IPS-11a (cell line): ENCODE results near the gene SPSB2.

Experiments
- H3K4me3 ChIP-seq: one replicate; pipeline ENCODE4 v1.5.1; 2013; ENCODE audit warnings: low read depth, low read length, control low read depth

SPSB2 gene

DNA sequence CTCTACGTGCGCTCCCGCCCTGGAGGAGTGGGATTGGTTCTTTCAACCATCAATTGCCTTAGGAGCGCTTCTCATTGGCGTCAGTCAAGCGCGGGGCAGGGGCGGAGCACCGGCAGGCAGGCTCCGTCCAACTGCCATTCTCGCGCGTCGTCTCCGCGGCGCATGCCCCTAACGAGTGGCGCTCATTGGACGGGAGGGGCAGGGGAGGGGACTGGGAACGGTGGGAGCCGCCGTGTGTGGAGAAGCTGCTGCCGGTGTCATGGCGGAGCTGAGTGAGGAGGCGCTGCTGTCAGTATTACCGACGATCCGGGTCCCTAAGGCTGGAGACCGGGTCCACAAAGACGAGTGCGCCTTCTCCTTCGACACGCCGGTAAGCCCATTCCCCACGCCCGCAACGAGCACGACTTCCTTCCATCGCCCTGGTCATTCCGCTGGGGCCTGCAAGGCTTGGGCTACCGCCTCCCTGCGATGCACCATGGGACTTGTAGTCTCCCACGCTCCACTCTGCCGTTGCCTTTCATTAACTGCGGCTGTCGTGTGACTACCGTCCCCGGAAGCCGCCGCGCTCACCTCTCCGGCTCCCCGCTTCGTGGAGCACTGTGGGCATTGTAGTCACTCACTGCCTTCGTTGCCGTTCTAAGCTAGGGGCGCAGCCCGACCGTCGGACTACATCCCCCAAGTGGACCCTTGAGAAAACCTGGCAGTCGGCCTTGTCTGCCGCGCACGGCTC lies 21.0 kb downstream of the SPSB2 start, which contains the start of gene USP5:
TSS of gene USP5 (plus strand) at position 230 of the 730 bp plus-strand sequence. CDS start at position 260, 30 bp downstream.
- H3K4me3 ChIP-seq: peak within 1 kb of the TSS; percentile 99

DNA sequence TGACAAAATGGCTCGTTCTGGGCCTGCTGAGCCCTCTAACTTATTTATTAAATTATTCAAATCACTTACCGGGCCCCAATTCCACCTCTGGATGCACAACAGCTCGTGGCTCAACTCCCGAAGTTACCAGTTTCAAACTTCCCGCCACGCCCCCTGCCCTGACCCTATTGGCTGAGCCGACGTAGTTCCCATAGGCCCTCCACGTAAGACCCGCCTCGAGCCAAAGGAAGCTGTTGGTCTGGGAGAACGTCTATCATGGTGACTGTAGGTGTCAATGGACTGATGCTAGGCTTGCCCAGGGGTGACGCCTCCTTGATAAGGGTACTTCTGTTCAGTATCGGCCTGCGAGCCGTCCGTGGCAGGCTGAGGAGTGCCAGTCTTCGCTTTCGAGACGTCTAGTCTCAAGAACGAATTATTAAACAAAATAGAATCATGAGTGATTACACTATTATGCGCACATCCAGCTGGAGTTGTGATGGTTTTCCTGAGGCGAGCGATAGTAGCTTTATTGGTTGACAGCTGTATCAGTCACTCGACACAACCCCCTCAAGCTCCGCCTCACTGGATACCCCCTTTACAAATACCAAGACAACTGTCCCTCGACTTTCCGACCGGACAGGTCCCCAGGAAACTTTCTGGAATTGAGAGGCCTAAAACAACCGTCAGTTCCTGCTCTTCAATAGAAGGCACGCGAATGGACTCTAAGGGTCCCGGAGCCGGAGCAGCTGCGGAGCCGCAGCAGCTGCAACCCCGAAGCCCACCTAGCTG lies 21.8 kb downstream of the SPSB2 start, which contains the start of gene CDCA3:
TSS of gene CDCA3 (minus strand) at position 134 of the 768 bp plus-strand sequence. CDS start 334 bp downstream, outside the sequence.
- H3K4me3 ChIP-seq: peak within 1 kb of the TSS; percentile 99

DNA sequence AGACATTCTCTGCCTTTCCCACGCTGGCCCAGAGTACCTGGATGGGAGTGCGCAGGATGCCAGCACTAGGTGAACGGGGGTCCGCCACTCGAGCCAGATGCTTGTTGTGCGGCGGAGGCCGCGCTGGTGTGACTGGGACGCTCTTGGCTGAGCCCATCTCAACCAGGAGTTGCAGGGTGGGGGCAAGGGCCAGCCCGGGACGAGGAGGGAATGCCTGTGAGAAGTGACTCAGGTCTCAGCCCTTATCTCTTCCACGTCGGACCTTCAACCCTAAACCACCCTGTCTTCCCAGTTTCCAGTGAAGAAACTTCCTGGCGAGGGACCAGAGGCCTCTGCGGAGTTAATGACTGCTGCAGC lies 22.3 kb downstream of the SPSB2 start:
- H3K4me3 ChIP-seq: peak overlapping the region; percentile 99

DNA sequence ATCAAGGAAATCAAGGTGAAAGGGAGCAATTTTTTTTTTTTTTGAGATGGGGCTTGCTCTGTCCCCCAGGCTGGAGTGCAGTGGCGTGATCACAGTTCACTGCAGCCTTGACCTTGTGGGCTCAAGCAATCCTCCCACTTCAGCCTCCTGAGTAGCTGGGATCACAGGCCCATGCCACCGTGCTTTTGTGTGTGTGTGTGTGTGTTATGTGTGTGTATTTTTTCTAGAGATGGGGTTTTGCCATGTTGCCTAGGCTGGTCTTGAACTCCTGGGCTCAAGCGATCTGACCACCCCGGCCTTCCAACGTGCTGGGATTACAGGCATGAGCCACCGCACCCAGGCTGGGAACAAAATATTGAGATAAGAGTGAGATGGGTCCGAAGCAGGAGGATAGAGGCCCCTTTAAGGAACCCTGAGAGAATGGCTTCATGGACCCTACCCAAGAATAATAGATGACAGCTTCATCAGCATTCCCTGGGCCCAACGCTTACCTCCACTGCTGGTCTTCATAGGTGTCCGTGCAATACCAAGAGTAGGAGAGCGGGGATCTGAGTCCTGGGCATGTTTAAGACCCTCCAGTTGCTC lies 23.0 kb downstream of the SPSB2 start:
- peak overlapping the region; percentile 99 for H3K4me3 ChIP-seq

DNA sequence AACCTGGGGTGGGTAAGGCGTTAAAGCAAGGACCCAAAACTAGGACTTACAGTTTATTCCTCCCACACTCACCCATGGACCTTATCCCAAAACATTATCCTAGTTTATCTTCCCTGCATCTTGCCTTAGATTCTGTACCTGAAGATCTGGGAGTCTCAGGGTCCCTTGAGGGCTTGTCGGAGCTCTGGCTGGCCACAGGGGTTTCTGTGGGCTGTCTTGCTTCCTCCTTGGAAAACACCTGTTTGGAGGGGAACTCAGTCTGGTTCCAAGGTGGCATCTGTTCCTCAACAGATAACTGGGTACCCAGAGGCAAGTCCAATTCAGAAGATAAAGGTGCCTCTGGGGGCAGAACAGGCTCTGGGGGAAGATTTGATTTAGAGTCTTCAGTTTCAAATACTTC lies 23.7 kb downstream of the SPSB2 start:
- no peak overlapping the region for H3K4me3 ChIP-seq

DNA sequence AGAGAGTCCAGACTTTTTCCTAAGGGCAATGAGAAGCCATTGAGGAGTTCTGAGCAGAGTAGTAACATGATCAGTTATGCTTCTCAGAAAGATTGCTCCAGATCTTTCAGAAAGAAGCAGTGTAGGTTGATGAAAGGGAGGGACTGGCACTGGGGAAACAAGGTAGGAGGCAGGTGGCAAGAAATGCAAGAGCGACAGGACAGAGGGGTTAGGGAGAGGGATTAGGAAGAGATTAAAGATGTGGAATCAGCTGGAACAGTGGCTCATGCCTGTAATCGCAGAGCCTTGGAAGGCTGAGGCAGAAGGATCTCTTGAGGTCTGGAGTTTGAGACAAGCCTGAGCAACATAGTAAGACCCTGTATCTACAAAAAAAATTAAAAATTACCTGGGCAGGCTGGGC lies 25.4 kb downstream of the SPSB2 start:
- no peak overlapping the region for H3K4me3 ChIP-seq

DNA sequence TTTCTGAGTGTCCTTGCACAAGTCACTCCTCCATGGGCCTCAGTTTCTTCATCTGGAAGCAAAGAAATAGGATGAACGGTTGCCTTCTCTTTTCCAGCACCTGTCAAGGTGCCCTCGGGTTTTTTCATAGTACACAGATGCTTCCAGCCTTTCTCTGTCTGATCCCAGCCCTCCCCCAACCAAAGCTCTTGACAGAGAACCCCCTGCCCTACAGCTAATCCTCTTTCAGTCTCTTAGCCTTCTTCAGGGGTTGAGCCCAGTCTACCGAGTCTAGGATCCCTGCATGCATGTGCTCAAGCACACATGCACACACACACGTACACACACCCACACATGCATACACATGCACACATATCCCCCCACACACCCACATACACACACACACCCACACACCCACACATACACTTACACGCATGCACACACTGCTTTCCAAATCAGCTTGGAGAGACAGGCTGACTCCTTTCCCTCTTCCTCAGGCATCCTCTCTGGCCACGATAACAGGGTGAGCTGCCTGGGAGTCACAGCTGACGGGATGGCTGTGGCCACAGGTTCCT lies 26.7 kb downstream of the SPSB2 start:
- H3K4me3 ChIP-seq: no peak overlapping the region

DNA sequence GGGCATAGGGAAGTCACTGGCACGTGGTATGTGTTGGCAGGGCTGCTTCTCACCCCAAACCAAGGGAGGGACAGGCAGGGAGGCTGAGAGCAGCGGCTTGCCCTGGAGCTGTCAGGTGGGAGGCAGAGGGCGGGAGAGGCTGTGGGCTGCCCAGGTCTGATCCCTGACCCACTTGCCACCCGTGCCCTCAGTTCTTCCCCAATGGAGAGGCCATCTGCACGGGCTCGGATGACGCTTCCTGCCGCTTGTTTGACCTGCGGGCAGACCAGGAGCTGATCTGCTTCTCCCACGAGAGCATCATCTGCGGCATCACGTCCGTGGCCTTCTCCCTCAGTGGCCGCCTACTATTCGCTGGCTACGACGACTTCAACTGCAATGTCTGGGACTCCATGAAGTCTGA lies 27.7 kb downstream of the SPSB2 start:
- H3K4me3 ChIP-seq: no peak overlapping the region

DNA sequence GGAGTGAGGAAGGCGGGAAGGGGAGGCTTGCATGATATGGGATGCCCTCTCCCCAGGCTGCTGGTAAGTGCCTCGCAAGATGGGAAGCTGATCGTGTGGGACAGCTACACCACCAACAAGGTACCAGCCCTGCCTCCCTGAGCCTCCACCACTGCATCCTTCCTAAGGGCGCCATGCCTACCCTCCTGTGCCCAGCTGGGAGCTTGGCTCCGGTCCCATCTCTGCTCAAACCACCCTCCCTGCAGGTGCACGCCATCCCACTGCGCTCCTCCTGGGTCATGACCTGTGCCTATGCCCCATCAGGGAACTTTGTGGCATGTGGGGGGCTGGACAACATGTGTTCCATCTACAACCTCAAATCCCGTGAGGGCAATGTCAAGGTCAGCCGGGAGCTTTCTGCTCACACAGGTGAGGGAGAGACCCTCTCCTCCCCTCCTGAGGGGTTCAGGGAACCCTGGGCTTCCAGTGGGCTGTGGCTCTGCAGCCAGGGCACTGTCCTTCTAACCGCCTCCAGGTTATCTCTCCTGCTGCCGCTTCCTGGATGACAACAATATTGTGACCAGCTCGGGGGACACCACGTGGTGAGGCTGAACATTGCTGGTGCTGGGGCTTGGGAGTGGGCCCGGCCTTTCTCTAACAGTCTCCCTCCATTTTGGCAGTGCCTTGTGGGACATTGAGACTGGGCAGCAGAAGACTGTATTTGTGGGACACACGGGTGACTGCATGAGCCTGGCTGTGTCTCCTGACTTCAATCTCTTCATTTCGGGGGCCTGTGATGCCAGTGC lies 29.8 kb downstream of the SPSB2 start:
- no peak overlapping the region for H3K4me3 ChIP-seq

DNA sequence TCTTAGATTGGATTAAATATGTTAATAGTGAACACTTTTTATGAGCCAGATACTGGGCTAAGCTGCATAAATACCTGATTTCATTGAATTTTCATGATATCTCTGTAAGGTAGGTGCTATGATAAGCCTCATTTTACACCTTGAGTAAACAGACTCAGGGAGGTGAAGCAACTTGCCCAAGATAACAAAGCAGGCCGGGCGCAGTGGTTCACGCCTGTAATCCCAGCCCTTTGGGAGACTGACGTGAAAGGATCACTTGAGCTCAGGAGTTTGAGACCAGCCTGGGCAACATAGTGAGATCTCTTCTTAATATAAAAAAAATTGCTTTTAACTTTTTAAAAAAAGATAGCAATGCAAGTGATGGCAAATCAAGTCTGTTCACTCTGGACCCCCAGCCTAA lies 31.0 kb downstream of the SPSB2 start:
- H3K4me3 ChIP-seq: no peak overlapping the region

DNA sequence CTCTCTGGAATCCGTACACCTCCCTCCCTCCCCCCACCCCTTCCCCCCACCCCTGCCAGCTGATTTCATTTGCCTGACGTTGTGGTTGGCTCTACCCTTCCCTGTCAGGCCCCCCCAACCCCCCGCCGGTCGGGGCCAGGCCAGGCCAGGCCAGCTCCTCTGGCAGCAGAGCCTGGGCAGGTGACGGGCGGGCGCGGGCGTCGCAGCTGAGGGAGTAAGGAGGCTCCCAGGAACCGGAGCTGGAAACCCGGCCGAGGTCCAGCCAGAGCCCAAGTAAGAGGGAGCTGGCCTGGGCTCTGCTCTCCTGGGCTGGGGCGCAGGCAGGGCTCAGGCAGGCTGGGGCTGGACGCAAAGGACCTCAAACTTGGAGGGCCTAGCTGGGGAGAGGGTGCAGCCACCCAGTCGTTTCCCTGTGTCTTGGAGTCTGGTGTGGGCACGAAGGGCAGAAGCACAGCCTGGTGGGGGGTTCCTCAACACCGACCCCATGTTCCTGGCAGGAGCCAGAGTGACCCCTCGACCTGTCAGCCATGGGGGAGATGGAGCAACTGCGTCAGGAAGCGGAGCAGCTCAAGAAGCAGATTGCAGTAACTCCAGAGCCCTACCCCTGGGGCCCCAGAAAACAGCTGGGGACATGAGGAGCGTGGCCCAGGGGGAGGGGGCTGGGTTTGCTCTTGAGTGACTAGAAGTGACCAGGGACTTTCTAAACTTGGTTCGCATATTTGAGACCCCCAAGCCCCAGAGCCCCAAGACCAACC lies 32.2 kb downstream of the SPSB2 start, which contains the start of gene GNB3:
TSS of gene GNB3 (plus strand) at position 165 of the 755 bp plus-strand sequence. CDS start at position 528, 363 bp downstream.
- no peak within 1 kb of the TSS for H3K4me3 ChIP-seq

DNA sequence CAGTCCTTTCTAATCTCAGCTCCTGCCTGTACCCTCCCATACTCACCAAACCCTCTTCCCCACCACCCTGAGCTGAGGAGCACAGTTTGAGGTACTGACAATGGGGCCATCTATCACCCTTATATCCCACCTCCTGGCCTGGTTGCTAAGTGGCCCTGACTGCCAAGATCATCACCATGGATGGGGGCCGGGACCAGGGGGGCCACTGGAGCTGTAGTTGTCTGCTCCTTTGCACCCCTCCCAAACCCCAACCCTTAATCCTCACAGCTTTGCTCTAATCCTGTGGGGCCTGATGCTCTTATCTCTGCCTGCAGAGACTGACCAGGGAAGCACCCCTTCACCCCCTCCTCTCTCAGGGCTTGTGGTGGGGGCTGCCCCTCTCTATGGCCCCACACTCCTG lies 32.8 kb downstream of the SPSB2 start:
- no peak overlapping the region for H3K4me3 ChIP-seq

DNA sequence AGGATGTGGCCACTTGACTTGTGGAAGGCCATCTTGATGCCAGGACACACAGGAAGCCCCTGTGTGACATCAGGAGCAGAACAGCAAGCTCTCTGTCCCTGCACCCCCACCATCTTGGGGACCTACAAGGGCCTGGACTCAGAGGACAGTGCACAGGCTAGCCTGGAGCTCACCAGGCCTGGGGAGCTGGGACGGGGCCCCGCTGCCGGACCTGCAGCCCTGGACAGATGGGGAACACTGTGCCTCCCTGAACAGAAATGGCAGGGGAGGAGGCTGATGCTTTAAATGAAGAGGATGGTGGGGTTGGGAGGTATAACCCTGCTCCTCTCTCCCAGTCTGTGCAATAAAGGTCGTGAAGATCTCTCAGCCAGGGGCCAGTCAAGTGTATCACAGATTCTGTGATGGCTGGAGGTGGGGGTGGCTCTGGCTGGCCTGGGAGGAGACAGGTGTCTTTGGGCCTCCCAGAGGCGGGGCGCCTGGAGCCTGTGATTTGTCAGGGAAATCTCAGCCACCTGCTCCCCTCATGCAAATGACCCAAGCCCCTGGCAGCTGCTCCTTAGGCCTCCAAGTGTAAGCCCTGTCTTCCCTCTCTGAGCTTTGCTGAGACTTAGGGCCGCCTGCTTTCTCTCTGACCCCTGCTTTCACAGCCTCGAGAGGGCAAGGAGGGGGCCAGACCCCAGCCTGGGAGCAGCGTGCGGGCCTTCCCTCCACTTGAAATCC lies 33.5 kb downstream of the SPSB2 start:
- no peak overlapping the region for H3K4me3 ChIP-seq

DNA sequence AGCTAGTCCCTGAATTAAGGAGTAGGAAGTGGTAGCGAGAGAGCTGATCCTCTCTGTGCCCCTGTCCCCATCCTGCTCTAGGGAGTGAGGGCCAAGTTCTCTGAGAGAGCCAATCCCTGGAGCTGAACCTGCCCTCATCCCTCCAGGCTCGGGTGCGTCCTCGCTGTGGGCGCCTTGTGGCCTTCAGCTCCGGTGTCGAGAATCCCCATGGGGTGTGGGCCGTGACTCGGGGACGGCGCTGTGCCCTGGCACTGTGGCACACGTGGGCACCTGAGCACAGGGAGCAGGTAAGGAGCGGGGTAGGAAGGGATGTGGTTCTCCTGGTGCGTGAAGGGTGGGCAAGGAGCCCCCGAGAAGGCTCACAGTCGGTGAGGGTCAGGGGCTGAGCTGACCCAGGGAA lies 34.2 kb downstream of the SPSB2 start:
- H3K4me3 ChIP-seq: no peak overlapping the region

DNA sequence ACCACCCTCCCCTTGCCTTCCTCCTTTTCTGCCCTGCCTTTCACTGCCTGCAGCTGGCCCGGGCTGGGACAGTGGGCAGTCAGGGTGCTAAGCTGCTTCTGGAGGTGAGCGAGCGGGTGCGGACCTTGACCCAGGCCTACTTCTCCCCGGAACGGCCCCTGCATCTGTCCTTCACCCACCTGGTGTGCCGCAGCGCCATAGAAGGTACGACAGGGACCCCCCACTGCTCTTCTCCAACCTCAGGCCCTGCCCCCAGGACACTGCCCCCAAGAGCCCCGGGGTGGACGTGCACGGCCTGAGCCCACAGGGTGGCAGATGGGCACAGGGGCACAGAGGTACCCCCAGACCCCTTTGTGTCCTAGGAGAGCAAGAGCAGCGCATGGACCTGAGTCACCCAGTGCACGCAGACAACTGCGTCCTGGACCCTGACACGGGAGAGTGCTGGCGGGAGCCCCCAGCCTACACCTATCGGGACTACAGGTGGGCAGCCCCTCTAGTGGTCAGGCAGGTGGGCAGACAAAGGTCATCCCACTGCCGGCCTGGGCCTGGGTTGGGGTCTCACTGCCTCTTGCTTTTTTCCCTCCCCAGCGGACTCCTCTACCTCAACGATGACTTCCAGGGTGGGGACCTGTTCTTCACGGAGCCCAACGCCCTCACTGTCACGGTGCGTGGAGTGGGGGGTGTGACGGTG lies 35.6 kb downstream of the SPSB2 start:
- no peak overlapping the region for H3K4me3 ChIP-seq

DNA sequence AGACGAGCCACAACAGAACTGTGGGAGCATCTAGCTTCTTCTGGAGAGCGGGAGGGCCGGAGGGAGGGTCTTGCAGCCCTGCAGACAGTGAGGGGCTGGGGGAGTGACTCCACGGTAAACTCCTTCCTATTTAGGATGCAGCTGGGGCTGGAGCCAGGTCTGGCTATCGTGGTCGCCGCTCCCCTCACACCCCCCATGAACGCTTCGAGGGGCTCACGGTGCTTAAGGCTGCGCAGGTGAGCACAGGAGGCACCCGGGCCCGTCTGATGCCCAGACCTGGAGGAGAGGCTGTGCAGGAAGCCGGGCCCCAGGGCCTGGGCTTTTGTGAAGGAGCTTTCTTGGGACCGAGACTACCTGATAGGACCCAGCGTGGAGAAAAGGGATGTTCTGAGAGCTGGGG lies 36.3 kb downstream of the SPSB2 start:
- no peak overlapping the region for H3K4me3 ChIP-seq

DNA sequence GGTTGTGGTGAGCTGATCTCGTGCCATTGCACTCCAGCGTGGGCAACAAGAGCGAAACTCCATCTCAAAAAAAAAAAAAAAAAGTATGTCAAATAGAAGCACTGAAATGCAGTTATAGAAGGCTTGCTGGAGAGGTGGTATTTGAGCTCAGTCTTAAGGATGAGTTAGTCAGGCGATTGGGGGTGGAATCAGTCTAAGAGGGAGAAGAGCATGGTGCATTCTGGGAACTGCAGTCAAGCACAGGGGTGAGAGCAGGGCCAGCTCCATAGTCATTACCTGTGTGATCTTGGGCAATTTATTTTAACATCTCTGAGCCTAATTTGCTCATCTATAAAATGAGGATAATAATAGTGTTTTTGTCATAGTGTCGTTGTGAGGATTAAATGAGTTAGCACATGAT lies 38.2 kb downstream of the SPSB2 start:
- no peak overlapping the region for H3K4me3 ChIP-seq

DNA sequence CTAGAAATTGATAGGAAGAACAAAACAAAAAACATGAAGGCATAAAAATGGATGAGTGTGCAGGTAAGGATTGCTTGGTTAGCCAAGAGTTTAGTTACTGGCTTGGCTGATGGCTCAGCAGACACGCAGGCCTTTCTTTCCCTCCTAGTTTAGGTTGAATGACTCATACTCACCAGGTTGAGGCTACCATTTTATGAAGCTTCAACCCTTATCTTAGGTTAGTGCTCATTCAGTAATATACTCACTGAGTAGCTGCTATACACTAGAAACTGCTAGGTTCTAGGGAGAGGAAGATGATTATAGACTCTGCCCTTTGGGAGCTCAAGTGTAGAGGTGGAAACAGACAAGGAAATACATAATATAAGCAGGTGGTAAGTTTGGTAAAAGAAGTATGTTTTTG lies 38.8 kb downstream of the SPSB2 start:
- H3K4me3 ChIP-seq: no peak overlapping the region
